Panc1 (cell line): ENCODE measurements around the gene TSHZ3.

Source experiments
- CTCF ChIP-seq: fragments of 450-650 bp; IDR thresholded peaks from 2 replicates; pipeline ENCODE4 v1.5.1; 2017; ENCODE audit warnings: mild to moderate bottlenecking
- POLR2AphosphoS5 ChIP-seq: IDR thresholded peaks from 2 replicates; pipeline ENCODE4 v1.6.1; 2012; ENCODE audit warnings: mild to moderate bottlenecking, low read depth, low read length, moderate library complexity
- TCF7L2 ChIP-seq: IDR thresholded peaks from 2 replicates; pipeline ENCODE4 v1.6.1; 2011; ENCODE audit warnings: mild to moderate bottlenecking, low read depth, low read length, inconsistent platforms

- no peak for TF ChIP-seq CTCF
- no peak for TF ChIP-seq POLR2AphosphoS5
- no peak for TF ChIP-seq TCF7L2
These were observed 118.0 kb downstream of the TSHZ3 start for GRCh38 chr19:31231237-31231636.
